HG02610 (cell line): ENCODE measurements around the gene TXLNA.

Source experiments
- ATAC-seq: cut with Tn5 transposase; IDR thresholded peaks from one replicate; pipeline ENCODE4 v1.9.1; 2021; ENCODE audit warnings: mild to moderate bottlenecking, moderate library complexity; ENCODE audit not compliant: unreplicated experiment

Gene TXLNA

GRCh38 chr1:32208469-32208868 is 29.0 kb downstream of the TXLNA start:
- no peak for ATAC-seq

DNA sequence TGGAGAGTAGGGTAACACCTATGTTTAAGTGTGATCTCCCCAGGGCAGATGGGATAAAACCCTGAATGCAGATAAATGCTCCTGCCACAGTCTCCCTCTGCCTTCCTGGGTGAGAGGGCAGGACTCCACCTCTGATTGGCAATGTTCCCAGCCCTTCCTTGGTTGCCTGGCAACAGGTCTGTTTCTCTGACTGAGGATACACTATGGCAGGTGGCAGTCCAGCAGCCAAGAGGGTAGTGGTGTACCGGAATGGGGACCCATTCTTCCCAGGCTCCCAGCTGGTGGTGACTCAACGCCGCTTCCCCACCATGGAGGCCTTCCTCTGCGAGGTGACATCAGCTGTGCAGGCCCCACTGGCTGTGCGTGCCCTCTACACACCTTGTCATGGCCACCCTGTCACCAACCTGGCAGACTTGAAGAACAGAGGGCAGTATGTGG is 29.4 kb downstream of the TXLNA start, which contains the start of gene DCDC2B:
Gene DCDC2B (plus strand): TSS at position 199 of the 438 bp plus-strand sequence. CDS start 5 bp downstream, at position 204.
- no peak for ATAC-seq

DNA sequence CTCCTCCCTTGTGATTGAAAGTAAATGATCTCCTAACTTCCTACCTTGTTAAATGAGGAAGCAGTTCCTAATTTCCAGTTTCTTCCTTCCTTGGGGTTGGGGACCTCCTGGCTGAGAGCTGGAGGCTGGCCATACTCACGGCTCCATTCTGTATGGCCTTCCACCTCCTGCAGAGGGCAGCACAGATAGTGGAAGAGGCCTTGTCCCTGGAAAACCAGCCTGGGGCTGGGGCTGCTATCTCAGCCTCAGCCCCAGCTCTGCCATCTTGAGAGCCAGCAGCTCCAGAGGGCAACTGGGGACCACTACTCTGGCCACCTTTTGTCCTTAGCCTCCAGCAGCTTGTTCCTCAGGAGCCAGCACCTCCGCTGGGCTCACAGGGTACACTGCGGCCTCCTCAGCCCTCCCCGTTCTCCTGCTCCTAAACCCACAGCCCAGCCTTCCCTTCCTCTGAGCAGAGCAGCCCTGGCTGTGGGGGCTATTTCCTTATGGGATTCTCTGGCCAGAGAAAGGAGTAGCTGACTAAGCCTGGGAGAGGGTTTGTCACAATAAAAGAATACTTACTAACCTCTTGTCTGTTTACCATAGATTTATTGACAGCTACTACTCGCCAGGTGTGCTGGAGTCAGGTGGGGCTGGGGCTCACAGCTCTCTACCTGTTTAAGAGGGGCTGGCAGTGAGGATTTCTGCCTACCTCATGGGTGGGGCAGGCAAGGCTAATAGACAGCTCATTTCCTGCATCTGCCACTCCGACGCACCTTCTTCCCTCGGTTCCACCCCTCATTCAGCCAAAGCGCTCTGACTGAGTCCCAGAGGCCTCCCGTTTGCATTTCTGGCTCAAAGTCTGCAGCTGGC is 36.4 kb downstream of the TXLNA start:
- no peak for ATAC-seq

DNA sequence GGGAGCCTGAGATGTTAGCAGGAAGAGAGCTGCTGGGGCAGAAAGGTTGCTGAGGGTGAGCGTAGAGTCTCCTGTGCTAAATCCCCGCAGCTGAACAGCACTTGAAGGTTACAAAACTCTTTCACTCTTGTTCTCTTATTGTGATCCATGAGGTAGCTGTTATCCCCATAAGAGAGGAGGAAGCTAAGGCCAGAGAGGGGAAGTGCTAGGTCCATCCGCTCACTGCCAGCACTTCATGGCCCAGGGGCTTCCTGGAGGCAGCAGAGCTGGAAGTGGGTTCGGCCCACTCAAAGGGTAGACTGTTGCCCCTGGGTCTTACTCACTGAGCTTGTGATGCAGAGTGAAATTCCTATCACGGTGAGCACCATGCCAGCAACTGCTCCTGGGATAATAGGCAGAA is 37.1 kb downstream of the TXLNA start:
- ATAC-seq = no peak

DNA sequence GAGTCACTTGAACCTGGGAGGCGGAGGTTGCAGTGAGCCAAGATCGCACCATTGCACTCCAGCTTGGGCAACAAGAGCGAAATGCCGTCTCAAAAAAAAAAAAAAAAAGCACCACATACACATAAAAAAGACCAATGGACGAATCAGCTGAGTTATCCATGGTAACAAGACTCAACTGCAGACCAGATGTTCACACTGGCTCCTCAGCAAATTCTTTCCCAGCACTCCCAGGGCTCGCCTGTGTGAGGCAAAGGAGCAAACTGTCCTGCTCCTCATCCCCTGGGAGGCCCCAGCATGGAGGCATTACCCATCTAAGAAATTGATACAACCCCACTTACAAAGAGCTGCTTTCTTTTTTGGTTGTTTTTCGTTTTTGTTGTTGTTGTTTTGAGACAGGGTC is 39.5 kb downstream of the TXLNA start:
- no peak for ATAC-seq

GRCh38 chr1:32220746-32221580 is 41.5 kb downstream of the TXLNA start:
- no peak for ATAC-seq

- ATAC-seq = no peak
Measured at GRCh38 chr1:32221581-32221979, 42.1 kb downstream of the TXLNA start.

DNA sequence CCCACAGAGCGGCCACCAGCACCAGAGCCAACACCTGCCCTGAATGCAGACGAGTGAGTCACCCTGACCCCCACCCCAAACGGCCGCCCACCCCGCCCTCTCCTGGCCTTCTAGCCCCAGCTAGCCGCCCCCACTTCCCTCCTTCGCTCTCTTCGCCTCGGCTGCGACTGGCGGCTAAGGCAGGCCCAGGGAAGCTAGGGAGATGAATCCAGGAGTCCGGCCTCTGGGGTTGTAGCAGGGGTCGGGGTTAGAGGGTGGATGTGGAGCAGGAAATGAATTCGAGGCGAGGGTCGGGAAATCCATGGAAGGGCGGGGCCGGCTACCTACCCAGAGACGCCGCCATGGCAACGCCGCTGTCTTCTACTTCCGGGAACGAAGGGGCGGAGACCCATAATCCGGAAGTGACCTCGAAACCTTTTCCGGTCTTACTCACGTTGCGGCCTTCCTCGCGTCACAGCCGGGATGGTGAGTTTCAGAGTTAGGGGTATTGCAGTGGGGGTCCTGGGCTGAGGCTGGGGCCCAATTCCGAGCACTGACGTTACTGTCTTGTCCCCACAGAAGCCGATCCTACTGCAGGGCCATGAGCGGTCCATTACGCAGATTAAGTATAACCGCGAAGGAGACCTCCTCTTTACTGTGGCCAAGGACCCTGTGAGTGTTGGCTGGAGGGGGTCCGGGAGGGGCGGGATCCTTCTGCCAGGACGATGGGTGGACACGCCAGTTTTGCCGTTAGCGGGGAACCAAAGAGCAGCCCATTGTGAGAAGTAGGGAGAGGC is 42.7 kb downstream of the TXLNA start, which contains the start of the genes EIF3I and TMEM234:
Gene EIF3I (plus strand): TSS at position 428 of the 776 bp plus-strand sequence. CDS start 35 bp downstream, at position 463.
Gene TMEM234 (minus strand): TSS at position 374 of the 776 bp plus-strand sequence. CDS start 31 bp downstream, at position 343.
- peak; percentile 89 for ATAC-seq

GRCh38 chr1:32223683-32224082 is 44.2 kb downstream of the TXLNA start:
- no peak for ATAC-seq

GRCh38 chr1:32224285-32224684 is 44.8 kb downstream of the TXLNA start:
- no peak for ATAC-seq

- no peak for ATAC-seq
Measured at GRCh38 chr1:32228771-32229170, 49.3 kb downstream of the TXLNA start.

DNA sequence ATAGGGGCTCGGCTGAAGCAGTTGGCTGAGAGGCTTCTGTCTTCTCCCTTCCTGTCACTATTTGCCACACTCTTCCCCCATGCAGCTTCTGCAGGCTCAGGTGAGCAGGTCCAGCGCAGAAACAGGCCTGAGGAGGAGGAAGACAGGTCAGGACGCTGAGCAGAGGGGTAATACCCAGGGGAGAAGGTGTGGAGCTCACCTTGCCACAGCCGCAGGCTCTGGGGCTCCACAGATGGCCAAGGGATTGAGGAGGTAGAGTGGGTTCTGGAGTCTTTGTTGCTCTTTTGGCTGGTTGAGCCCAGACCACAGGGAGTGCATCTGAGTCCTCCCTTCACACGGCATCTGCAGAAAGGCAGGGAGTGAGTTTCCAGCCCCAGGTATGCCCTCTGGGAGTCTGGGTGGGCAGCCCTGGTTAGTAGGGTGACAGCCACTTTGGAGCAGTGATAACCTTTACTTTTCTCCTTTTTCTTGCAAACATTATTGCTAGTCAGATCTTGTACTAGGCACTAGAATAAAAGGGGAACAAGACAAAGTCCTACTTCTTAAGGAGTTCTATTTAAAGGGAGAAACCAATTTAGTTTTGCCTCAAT is 52.5 kb downstream of the TXLNA start:
- no peak for ATAC-seq

DNA sequence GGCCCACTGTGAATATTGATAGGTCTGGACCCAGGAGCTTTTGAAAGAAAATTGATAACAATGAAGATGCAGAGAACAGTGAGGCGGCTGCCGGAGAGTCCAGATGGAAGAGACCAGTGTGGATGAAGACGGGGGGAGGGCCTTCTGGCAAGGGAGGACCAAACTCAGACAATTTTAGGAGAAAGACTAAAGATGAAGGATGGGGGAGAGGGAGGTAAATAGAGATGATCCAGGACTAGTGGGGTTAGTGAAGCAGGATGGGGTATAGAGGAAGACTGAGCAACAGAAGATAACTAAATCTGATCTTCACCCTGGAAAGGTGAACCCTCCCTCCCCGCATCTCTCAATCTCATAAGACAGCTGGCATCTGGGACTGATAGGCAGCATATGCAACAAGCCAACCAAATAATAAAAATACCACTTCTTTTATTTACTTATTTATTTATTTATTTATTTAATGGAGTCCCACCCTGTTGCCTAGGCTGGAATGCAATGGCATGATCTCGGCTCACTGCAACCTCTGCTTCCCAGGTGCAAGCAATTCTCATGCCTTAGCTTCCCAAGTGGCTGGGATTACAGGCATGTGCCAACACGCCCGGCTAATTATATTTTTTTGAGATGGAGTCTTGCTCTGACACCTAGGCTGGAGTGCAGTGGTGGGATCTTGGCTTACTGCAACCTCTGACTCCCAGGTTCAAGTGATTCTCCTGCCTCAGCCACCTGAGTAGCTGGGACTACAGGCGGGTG is 53.3 kb downstream of the TXLNA start:
- ATAC-seq = no peak

- no peak for ATAC-seq
Measured at GRCh38 chr1:32234792-32235191, 55.3 kb downstream of the TXLNA start.

- no peak for ATAC-seq
Measured at GRCh38 chr1:32239337-32239736, 59.9 kb downstream of the TXLNA start.

DNA sequence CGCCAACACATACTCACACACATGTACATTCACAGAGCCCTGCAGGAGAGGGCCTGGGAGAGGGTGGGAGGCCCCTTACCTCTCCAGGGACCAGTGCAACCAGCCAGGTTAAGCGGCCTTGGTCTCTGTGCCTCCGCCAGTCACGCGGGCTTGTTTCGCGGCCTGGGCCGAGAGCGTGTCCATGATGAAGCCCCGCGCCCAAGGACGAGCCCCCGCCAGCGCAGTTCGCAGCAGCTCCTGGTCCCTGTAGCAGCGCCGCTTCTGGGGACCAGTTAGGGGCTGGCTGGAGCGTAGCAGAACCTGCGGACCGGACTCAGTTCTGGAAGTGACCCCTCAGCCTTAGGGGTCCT is 60.3 kb downstream of the TXLNA start:
- ATAC-seq = no peak

GRCh38 chr1:32240140-32240951 is 60.9 kb downstream of the TXLNA start:
- ATAC-seq = peak; percentile 28

GRCh38 chr1:32241001-32241763 is 61.7 kb downstream of the TXLNA start:
- ATAC-seq = peak; percentile 43
